HEK293T (cell line): ENCODE data around the gene ID1.

Experiments
- CTCF ChIA-PET: fragments of 350-600 bp; formaldehyde crosslinking; extraction: SDS; loops from one replicate; lab custom pipeline; 2021; ENCODE audit warnings: antibody characterized with exemption, inconsistent platforms; lab: Yijun Ruan, JAX
- POLR2A ChIA-PET: fragments of 350-600 bp; formaldehyde crosslinking; extraction: SDS; loops from one replicate; lab custom pipeline; 2020; ENCODE audit warnings: antibody characterized with exemption, inconsistent platforms; lab: Yijun Ruan, JAX
- DNase-seq: peaks from one replicate; pipeline ENCODE4 v3.0.0; 2012; ENCODE audit warnings: mixed read lengths; ENCODE audit errors: extremely low spot score
- ARNT ChIP-seq: fragments of 450-650 bp; IDR thresholded peaks from 2 replicates; pipeline ENCODE4 v1.6.1; 2017; ENCODE audit warnings: mild to moderate bottlenecking
- BHLHE40 ChIP-seq: fragments of 450-650 bp; IDR thresholded peaks from 2 replicates; pipeline ENCODE4 v1.6.1; 2016; ENCODE audit warnings: mild to moderate bottlenecking, moderate library complexity, borderline replicate concordance
- CTBP1 ChIP-seq: fragments of 450-650 bp; IDR thresholded peaks from 2 replicates; pipeline ENCODE4 v1.6.1; 2016; ENCODE audit warnings: borderline replicate concordance
- ELF4 ChIP-seq: fragments of 450-650 bp; IDR thresholded peaks from 2 replicates; pipeline ENCODE4 v1.6.1; 2017; ENCODE audit warnings: antibody characterized with exemption
- FOXA1 ChIP-seq: fragments of 450-650 bp; IDR thresholded peaks from 2 replicates; pipeline ENCODE4 v1.6.1; 2016; ENCODE audit warnings: mild to moderate bottlenecking
- FOXK2 ChIP-seq: fragments of 450-650 bp; IDR thresholded peaks from 2 replicates; pipeline ENCODE4 v1.6.1; 2016; ENCODE audit warnings: mild to moderate bottlenecking
- FOXM1 ChIP-seq: fragments of 450-650 bp; IDR thresholded peaks from 2 replicates; pipeline ENCODE4 v1.6.1; 2017; ENCODE audit warnings: mild to moderate bottlenecking, borderline replicate concordance
- HDGF ChIP-seq: fragments of 450-650 bp; IDR thresholded peaks from 2 replicates; pipeline ENCODE4 v1.6.1; 2017; ENCODE audit warnings: antibody characterized with exemption, borderline replicate concordance
- L3MBTL2 ChIP-seq: fragments of 450-650 bp; conservative IDR thresholded peaks from 2 replicates; pipeline ENCODE4 v1.6.1; 2016; ENCODE audit warnings: mild to moderate bottlenecking
- LEF1 ChIP-seq: fragments of 450-650 bp; IDR thresholded peaks from 2 replicates; pipeline ENCODE4 v1.6.1; 2017; ENCODE audit warnings: mild to moderate bottlenecking, borderline replicate concordance
- NFRKB ChIP-seq: fragments of 450-650 bp; IDR thresholded peaks from 2 replicates; pipeline ENCODE4 v1.6.1; 2016; ENCODE audit warnings: mild to moderate bottlenecking, moderate library complexity
- PKNOX1 ChIP-seq: fragments of 450-650 bp; IDR thresholded peaks from 2 replicates; pipeline ENCODE4 v1.6.1; 2016
- SP1 ChIP-seq: fragments of 450-650 bp; IDR thresholded peaks from 2 replicates; pipeline ENCODE4 v1.6.1; 2017
- SUZ12 ChIP-seq: fragments of 450-650 bp; IDR thresholded peaks from 2 replicates; pipeline ENCODE4 v1.6.1; 2016; ENCODE audit warnings: mild to moderate bottlenecking
- TARDBP ChIP-seq: fragments of 450-650 bp; IDR thresholded peaks from 2 replicates; pipeline ENCODE4 v1.6.1; 2016
- ZNF384 ChIP-seq: fragments of 450-650 bp; IDR thresholded peaks from 2 replicates; pipeline ENCODE4 v1.6.1; 2016

The ID1 gene

GRCh38 chr20:31638816-31639215, 33.7 kb downstream of the ID1 start:
- ChIA-PET CTCF (interaction anchor here (1.4 kb wide), 1 partner anchor 85 kb away, joined by 3 read pairs; no protein-coding TSS in a partner anchor), POLR2A (no interaction called here)
- no peak for TF ChIP-seq ZNF384
- TF ChIP-seq LEF1, result no peak
- TF ChIP-seq PKNOX1, result no peak
- TF ChIP-seq SP1, result no peak
- TF ChIP-seq ELF4, result no peak
- TF ChIP-seq CTBP1, result no peak
- TF ChIP-seq L3MBTL2, result no peak
- no peak for TF ChIP-seq TARDBP
- TF ChIP-seq ARNT, result no peak
- no peak for TF ChIP-seq NFRKB
- no peak for TF ChIP-seq FOXA1
- no peak for TF ChIP-seq BHLHE40
- no peak for DNase-seq

- POLR2A ChIA-PET, result interaction anchor here (0.7 to 1.0 kb wide), 2 partner anchors 22 to 57 kb away, joined by 3 to 4 read pairs; no protein-coding TSS in a partner anchor
- no peak for TF ChIP-seq FOXM1
- TF ChIP-seq PKNOX1, result no peak
- TF ChIP-seq L3MBTL2, result no peak
- no peak for TF ChIP-seq ELF4
- no peak for TF ChIP-seq BHLHE40
- TF ChIP-seq LEF1, result no peak
- TF ChIP-seq FOXK2, result no peak
- TF ChIP-seq CTBP1, result no peak
- TF ChIP-seq ARNT, result no peak
- no peak for TF ChIP-seq TARDBP
- no peak for TF ChIP-seq SP1
- no peak for TF ChIP-seq SUZ12
- no peak for TF ChIP-seq HDGF
- no peak for TF ChIP-seq FOXA1
- DNase-seq, result no peak
- CTCF ChIA-PET, result interaction anchor here (1.1 to 1.4 kb wide), 2 partner anchors 21 to 84 kb away, joined by 3 to 4 read pairs; no protein-coding TSS in a partner anchor
These were observed 35.2 kb downstream of the ID1 start for GRCh38 chr20:31640259-31640658.

- ChIA-PET CTCF (interaction anchor here (0.6 to 1.1 kb wide), 2 partner anchors 20 to 205 kb away, joined by 3 to 4 read pairs; no protein-coding TSS in a partner anchor), POLR2A (no interaction called here)
- TF ChIP-seq FOXM1 (no peak), SUZ12 (no peak), L3MBTL2 (no peak), HDGF (no peak), PKNOX1 (no peak), FOXA1 (no peak), ELF4 (no peak), SP1 (no peak)
- no peak for DNase-seq
These were observed 36.3 kb downstream of the ID1 start for GRCh38 chr20:31641391-31641790.

DNA sequence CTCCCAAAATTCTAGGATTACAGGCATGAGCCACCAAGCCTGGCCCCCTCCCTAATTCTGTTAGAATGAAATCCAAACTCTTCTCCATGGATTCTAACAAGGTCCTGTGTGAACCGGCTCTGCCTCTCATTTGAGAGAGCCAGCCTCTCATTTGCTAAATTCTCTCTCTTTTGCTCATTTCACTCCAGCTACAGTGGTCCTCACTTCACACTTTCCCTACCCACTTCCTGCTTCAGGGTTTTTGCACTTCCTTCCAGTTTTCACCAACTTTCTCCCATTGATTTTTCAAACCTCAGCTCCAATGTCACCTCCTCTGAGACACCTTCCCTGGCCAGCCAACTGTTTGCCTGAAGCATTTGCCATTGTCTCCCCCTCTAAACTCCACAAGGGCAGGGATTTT, 37.7 kb downstream of the ID1 start:
- TF ChIP-seq ZNF384 (no peak), BHLHE40 (no peak), L3MBTL2 (no peak), FOXA1 (no peak), SUZ12 (no peak), TARDBP (no peak), LEF1 (no peak), CTBP1 (no peak), NFRKB (no peak), FOXM1 (no peak), FOXK2 (no peak), ARNT (no peak), PKNOX1 (no peak)
- ChIA-PET CTCF (interaction anchor here (1.5 kb wide), 1 partner anchor 9 kb away, joined by 4 read pairs; no protein-coding TSS in a partner anchor), POLR2A (no interaction called here)
- no peak for DNase-seq

- DNase-seq, result no peak
- POLR2A ChIA-PET, result no interaction called here
- TF ChIP-seq SP1 (no peak), ELF4 (no peak), SUZ12 (no peak)
- CTCF ChIA-PET, result interaction anchor here (1.5 kb wide), 1 partner anchor 9 kb away, joined by 4 read pairs; no protein-coding TSS in a partner anchor
These were observed 38.4 kb downstream of the ID1 start for GRCh38 chr20:31643522-31643921.

GRCh38 chr20:31644701-31645100, 39.6 kb downstream of the ID1 start:
- CTCF ChIA-PET, result interaction anchor here (0.7 kb wide), 1 partner anchor 10 kb away, joined by 3 read pairs; no protein-coding TSS in a partner anchor
- no peak for TF ChIP-seq LEF1
- TF ChIP-seq L3MBTL2, result no peak
- no peak for TF ChIP-seq PKNOX1
- no peak for TF ChIP-seq SUZ12
- TF ChIP-seq FOXK2, result no peak
- no peak for TF ChIP-seq ZNF384
- no peak for TF ChIP-seq CTBP1
- no peak for TF ChIP-seq FOXA1
- no peak for TF ChIP-seq SP1
- TF ChIP-seq NFRKB, result no peak
- TF ChIP-seq HDGF, result no peak
- TF ChIP-seq ARNT, result no peak
- no peak for TF ChIP-seq TARDBP
- POLR2A ChIA-PET, result interaction anchor here (1.0 to 1.3 kb wide), 2 partner anchors 14 to 78 kb away, joined by 3 to 4 read pairs; partner anchors contain the start of gene BCL2L1
- DNase-seq, result no peak
